HepG2 (cell line): Measurements from ENCODE around the gene LTBR. TPM values are rescaled to one million over a fixed set of nuclear protein-coding genes. Genes with fewer than 3 reads are reported as not detected.
A peak's percentile ranks its signal among the peaks of the same experiment; 100 is the strongest.

Experiments
- MEIS2 ChIP-seq: sonication (generic); formaldehyde crosslinking; IDR thresholded peaks from 2 replicates; pipeline ENCODE4 v1.9.0; 2021; ENCODE audit warnings: mild to moderate bottlenecking, missing genetic modification reagents
- PHF20 ChIP-seq: sonication (generic); formaldehyde crosslinking; IDR thresholded peaks from 2 replicates; pipeline ENCODE4 v1.5.0; 2020; ENCODE audit warnings: mild to moderate bottlenecking, missing genetic modification reagents
- SOX5 ChIP-seq: IDR thresholded peaks from 2 replicates; pipeline ENCODE4 v1.6.1; 2016; ENCODE audit warnings: borderline replicate concordance
- ZNF468 ChIP-seq: sonication (generic); formaldehyde crosslinking; IDR thresholded peaks from 2 replicates; pipeline ENCODE4 v1.8.0; 2022; ENCODE audit warnings: mild to moderate bottlenecking, moderate library complexity, missing genetic modification reagents
- polyA plus RNA-seq, 8 experiments: library from polyadenylated mRNA; depleted of rRNA in 3 of 8; stranded (reverse) in 7 of 8; unstranded in 1 of 8; fragments of >200 nt; fragmentation: Illumina TruSeq in 4 of 8; extraction: Trizol in 4 of 8; gene quantifications; 2 replicates each; pipeline versions ENCODE4 v1.2.1 to v1.2.3, GENCODE V29; 2011 to 2016; ENCODE audit warnings: low read depth in 4 of 8, missing spikeins in 1 of 8, mixed read lengths in 1 of 8; ENCODE audit not compliant: insufficient read depth in 1 of 8
- total RNA-seq, 5 experiments: library from RNA; depleted of rRNA; stranded (reverse); fragments of >200 nt; fragmentation: Illumina TruSeq; extraction: Trizol; gene quantifications; 2 replicates each; pipeline ENCODE4 v1.2.3, GENCODE V29; 2016; ENCODE audit warnings: low read depth in 1 of 5
- TF ChIP-seq, protein P1 (sequence below), 2 experiments: sonication (generic) in 1 of 2; formaldehyde crosslinking in 1 of 2; IDR thresholded peaks; 2 replicates each; pipeline versions ENCODE4 v1.5.1 to v1.6.1; 2011 to 2020; ENCODE audit warnings: borderline replicate concordance in 1 of 2, low read depth in 1 of 2, low read length in 1 of 2, mild to moderate bottlenecking in 1 of 2, missing genetic modification reagents in 1 of 2, moderate library complexity in 1 of 2
- TF ChIP-seq, protein P2 (sequence below): sonication (generic); formaldehyde crosslinking; IDR thresholded peaks from 2 replicates; pipeline ENCODE4 v1.8.1; 2023; ENCODE audit warnings: missing genetic modification reagents, inconsistent platforms, borderline replicate concordance
- TF ChIP-seq, protein P3 (sequence below): sonication (generic); formaldehyde crosslinking; IDR thresholded peaks from 2 replicates; pipeline ENCODE4 v1.9.0; 2021; ENCODE audit warnings: mild to moderate bottlenecking, missing genetic modification reagents

The LTBR gene
- total and polyA plus RNA-seq, 2 of the 13 experiments (the other 11 are each of a cell fraction or from before 2014, with no cell fraction given), result 31.4 to 34.8 TPM

DNA sequence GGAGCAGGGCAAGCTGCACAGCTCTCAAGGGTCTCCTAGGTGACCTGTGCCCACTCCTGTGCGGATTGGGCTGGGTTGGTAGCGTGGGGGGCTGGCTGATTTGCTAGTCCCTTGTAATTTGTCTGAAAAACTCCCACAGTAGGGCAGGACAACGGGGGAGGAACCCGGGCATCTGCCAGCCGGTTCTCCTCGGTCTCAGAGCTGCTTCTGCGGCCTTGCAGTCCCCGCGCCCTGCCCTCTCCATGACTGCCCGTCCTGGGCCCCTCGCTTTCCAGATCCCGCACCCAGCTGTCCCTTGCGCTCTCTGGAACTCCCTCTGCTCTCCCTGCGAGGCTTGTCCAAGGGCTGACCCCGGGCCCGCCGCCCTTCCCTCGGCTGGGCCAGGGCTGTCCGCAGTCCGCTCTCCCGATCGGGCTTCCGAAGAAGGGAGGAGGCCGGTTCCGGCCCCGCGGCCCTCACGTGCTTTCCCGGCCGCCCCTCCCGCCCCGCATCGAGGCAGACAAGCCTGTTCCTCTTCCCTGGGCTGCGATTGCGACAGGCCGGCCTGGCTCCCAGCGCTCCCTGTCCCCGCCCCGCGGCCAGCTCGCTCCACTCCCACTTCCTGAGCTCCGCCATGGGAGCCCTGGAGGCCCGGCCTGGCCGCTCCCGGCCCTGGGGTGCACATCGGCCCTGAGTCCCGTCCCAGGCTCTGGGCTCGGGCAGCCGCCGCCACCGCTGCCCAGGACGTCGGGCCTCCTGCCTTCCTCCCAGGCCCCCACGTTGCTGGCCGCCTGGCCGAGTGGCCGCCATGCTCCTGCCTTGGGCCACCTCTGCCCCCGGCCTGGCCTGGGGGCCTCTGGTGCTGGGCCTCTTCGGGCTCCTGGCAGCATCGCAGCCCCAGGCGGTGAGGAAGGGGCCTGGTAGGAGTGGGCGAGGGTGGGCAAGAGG lies at the start of gene LTBR (continued):
- TF ChIP-seq, protein P1, sequence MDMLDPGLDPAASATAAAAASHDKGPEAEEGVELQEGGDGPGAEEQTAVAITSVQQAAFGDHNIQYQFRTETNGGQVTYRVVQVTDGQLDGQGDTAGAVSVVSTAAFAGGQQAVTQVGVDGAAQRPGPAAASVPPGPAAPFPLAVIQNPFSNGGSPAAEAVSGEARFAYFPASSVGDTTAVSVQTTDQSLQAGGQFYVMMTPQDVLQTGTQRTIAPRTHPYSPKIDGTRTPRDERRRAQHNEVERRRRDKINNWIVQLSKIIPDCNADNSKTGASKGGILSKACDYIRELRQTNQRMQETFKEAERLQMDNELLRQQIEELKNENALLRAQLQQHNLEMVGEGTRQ (IDR thresholded peaks at IDR 0.05; ENCODE audit: low read depth, low read length), result peak; percentile 46
- TF ChIP-seq, protein P1 (CRISPR knock-in tag; IDR thresholded peaks at IDR 0.05; ENCODE audit: borderline replicate concordance), result peak; percentile 84
- TF ChIP-seq, protein P2, sequence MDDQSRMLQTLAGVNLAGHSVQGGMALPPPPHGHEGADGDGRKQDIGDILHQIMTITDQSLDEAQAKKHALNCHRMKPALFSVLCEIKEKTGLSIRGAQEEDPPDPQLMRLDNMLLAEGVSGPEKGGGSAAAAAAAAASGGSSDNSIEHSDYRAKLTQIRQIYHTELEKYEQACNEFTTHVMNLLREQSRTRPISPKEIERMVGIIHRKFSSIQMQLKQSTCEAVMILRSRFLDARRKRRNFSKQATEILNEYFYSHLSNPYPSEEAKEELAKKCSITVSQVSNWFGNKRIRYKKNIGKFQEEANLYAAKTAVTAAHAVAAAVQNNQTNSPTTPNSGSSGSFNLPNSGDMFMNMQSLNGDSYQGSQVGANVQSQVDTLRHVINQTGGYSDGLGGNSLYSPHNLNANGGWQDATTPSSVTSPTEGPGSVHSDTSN (CRISPR knock-in tag), result no peak
- TF ChIP-seq MEIS2 (CRISPR knock-in tag), result peak; percentile 81; the same call in 1 of the 2 replicates
- peak; percentile 88; the same call in 1 of the 2 replicates for TF ChIP-seq ZNF468
- TF ChIP-seq SOX5 (CRISPR knock-in tag), result peak; percentile 68; the same call in 1 of the 2 replicates
- peak; percentile 79; the same call in 1 of the 2 replicates for TF ChIP-seq PHF20 (CRISPR knock-in tag)
- TF ChIP-seq, protein P3, sequence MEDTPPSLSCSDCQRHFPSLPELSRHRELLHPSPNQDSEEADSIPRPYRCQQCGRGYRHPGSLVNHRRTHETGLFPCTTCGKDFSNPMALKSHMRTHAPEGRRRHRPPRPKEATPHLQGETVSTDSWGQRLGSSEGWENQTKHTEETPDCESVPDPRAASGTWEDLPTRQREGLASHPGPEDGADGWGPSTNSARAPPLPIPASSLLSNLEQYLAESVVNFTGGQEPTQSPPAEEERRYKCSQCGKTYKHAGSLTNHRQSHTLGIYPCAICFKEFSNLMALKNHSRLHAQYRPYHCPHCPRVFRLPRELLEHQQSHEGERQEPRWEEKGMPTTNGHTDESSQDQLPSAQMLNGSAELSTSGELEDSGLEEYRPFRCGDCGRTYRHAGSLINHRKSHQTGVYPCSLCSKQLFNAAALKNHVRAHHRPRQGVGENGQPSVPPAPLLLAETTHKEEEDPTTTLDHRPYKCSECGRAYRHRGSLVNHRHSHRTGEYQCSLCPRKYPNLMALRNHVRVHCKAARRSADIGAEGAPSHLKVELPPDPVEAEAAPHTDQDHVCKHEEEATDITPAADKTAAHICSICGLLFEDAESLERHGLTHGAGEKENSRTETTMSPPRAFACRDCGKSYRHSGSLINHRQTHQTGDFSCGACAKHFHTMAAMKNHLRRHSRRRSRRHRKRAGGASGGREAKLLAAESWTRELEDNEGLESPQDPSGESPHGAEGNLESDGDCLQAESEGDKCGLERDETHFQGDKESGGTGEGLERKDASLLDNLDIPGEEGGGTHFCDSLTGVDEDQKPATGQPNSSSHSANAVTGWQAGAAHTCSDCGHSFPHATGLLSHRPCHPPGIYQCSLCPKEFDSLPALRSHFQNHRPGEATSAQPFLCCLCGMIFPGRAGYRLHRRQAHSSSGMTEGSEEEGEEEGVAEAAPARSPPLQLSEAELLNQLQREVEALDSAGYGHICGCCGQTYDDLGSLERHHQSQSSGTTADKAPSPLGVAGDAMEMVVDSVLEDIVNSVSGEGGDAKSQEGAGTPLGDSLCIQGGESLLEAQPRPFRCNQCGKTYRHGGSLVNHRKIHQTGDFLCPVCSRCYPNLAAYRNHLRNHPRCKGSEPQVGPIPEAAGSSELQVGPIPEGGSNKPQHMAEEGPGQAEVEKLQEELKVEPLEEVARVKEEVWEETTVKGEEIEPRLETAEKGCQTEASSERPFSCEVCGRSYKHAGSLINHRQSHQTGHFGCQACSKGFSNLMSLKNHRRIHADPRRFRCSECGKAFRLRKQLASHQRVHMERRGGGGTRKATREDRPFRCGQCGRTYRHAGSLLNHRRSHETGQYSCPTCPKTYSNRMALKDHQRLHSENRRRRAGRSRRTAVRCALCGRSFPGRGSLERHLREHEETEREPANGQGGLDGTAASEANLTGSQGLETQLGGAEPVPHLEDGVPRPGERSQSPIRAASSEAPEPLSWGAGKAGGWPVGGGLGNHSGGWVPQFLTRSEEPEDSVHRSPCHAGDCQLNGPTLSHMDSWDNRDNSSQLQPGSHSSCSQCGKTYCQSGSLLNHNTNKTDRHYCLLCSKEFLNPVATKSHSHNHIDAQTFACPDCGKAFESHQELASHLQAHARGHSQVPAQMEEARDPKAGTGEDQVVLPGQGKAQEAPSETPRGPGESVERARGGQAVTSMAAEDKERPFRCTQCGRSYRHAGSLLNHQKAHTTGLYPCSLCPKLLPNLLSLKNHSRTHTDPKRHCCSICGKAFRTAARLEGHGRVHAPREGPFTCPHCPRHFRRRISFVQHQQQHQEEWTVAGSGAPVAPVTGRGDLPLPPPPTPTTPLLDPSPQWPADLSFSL, result peak; percentile 57
